ENCODE results near the gene PAK4. TPM values are rescaled to one million over a fixed set of nuclear protein-coding genes. Genes with fewer than 3 reads are reported as not detected.

Gene PAK4
- total and polyA plus RNA-seq, 8 donors, result 4.2 to 80.4 (median 24.4) TPM

- H3K4me3 ChIP-seq, result no peak overlapping the region
- peaks cover 0 to 17% (median 5%) of the 10 kb centered on the region in 3 donors for H3K27me3 ChIP-seq
- peaks cover 0 to 14% (median 3%) of the 10 kb centered on the region in 4 donors for H3K4me1 ChIP-seq
- no peak for DNase-seq
- H3K9me3 ChIP-seq, result no peaks in the 10 kb centered on the region
- intact Hi-C loops (cut with DNase I; ENCODE audit: low total_unique reads), result loop anchor here (5.0 kb wide), 1 partner anchor 67 kb away; no protein-coding TSS in a partner anchor
- WGBS, 5 donors, result 68 to 78% (median 72%) methylated on average over 6 of the region's 6 CpGs
- H3K27ac ChIP-seq, result no peak overlapping the region
- TF ChIP-seq POLR2A (IDR thresholded peaks at IDR 0.05) (no peak), CTCF (IDR thresholded peaks at IDR 0.05) (no peak), POLR2AphosphoS5 (IDR thresholded peaks at IDR 0.05) (no peak), EP300 (IDR thresholded peaks at IDR 0.05) (no peak)
- H3K36me3 ChIP-seq, result no peaks in the 10 kb centered on the region
These were observed 63.4 kb downstream of the PAK4 start for GRCh38 chr19:39188960-39189359.

- no peak overlapping the region for H3K4me3 ChIP-seq
These were observed 65.2 kb downstream of the PAK4 start for GRCh38 chr19:39190768-39191167.

GRCh38 chr19:39192846-39193245 lies 67.3 kb downstream of the PAK4 start:
- WGBS, 5 donors, result 83 to 94% (median 88%) methylated on average over 2 of the region's 2 CpGs
- no peak overlapping the region for H3K4me3 ChIP-seq
- no peak overlapping the region for H3K27ac ChIP-seq
- no peak for DNase-seq
- no peaks in the 10 kb centered on the region for H3K9me3 ChIP-seq
- TF ChIP-seq POLR2AphosphoS5 (IDR thresholded peaks at IDR 0.05) (no peak), CTCF (IDR thresholded peaks at IDR 0.05) (no peak), EP300 (IDR thresholded peaks at IDR 0.05) (no peak), POLR2A (IDR thresholded peaks at IDR 0.05) (no peak)
- H3K36me3 ChIP-seq, result no peaks in the 10 kb centered on the region
- H3K4me1 ChIP-seq, result peaks cover 7 to 25% (median 23%) of the 10 kb centered on the region in 4 donors
- intact Hi-C loops (cut with DNase I; ENCODE audit: low total_unique reads), result no loop called here
- peaks cover 0 to 48% (median 23%) of the 10 kb centered on the region in 3 donors for H3K27me3 ChIP-seq

More at GRCh38 chr19:39190768-39191167, 65.2 kb downstream of the PAK4 start:
- no peak for TF ChIP-seq EP300 (IDR thresholded peaks at IDR 0.05)
- TF ChIP-seq POLR2AphosphoS5 (IDR thresholded peaks at IDR 0.05), result no peak
- no peak for TF ChIP-seq POLR2A (IDR thresholded peaks at IDR 0.05)
- TF ChIP-seq CTCF (IDR thresholded peaks at IDR 0.05), result no peak
- intact Hi-C loops (cut with DNase I; ENCODE audit: low total_unique reads), result no loop called here
- no peak for DNase-seq
- H3K4me1 ChIP-seq, result peaks cover 0 to 23% (median 13%) of the 10 kb centered on the region in 4 donors
- 24 to 39% (median 37%) methylated on average over 11 of the region's 11 CpGs for WGBS, 5 donors
- H3K9me3 ChIP-seq, result no peaks in the 10 kb centered on the region
- H3K36me3 ChIP-seq, result no peaks in the 10 kb centered on the region
- no peak overlapping the region for H3K27ac ChIP-seq
- peaks cover 0 to 33% (median 7%) of the 10 kb centered on the region in 3 donors for H3K27me3 ChIP-seq

- peaks cover 7 to 25% (median 23%) of the 10 kb centered on the region in 4 donors for H3K4me1 ChIP-seq
- no peaks in the 10 kb centered on the region for H3K9me3 ChIP-seq
- peaks cover 0 to 50% (median 30%) of the 10 kb centered on the region in 3 donors for H3K27me3 ChIP-seq
- no peak for TF ChIP-seq CTCF (IDR thresholded peaks at IDR 0.05)
- TF ChIP-seq EP300 (IDR thresholded peaks at IDR 0.05), result no peak
- TF ChIP-seq POLR2AphosphoS5 (IDR thresholded peaks at IDR 0.05), result no peak
- TF ChIP-seq POLR2A (IDR thresholded peaks at IDR 0.05), result no peak
- intact Hi-C loops (cut with DNase I; ENCODE audit: low total_unique reads), result no loop called here
- WGBS, 5 donors, result 20 to 29% (median 24%) methylated on average over 4 to 8 of the region's 8 CpGs
- H3K36me3 ChIP-seq, result no peaks in the 10 kb centered on the region
- DNase-seq, result peak; percentile 61 to 62
- H3K4me3 ChIP-seq, result no peak overlapping the region
- H3K27ac ChIP-seq, result no peak overlapping the region
These were observed 68.2 kb downstream of the PAK4 start for GRCh38 chr19:39193803-39194202.
